Adrenal gland (tissue), 5 donors: Measurements from ENCODE around the gene RPTOR.
"Not testable (repeated sequence)": the region's sequence is repeated elsewhere in the genome, so short reads cannot be mapped to it uniquely, and the experiment has no call there.

Experiments used
- CTCF ChIP-seq, 6 experiments: fragments of 450-650 bp in 4 of 6; fragments of 200-600 bp in 2 of 6; sonication (generic) in 1 of 6; IDR thresholded peaks; 1 replicate in 5 of 6; 2 replicates in 1 of 6; pipeline versions ENCODE4 v1.5.1 to v1.8.0; 2016 to 2021; ENCODE audit warnings: antibody characterized with exemption in 6 of 6, mild to moderate bottlenecking in 2 of 6, moderate library complexity in 1 of 6
- POLR2A ChIP-seq, 2 donors: fragments of 450-650 bp; IDR thresholded peaks; one replicate each; pipeline ENCODE4 v1.6.1; 2017; ENCODE audit warnings: antibody characterized with exemption in 2 of 2, mild to moderate bottlenecking in 2 of 2, moderate library complexity in 1 of 2
- donor health status: DM: no; HTN: no; CAD: no.

GRCh38 chr17:80537386-80537785 is 7.3 kb upstream of the RPTOR start:
- TF ChIP-seq CTCF, POLR2A (IDR thresholded peaks at IDR 0.05): not testable (repeated sequence)
